ENCODE measurements around the gene OR52L1.

- TF ChIP-seq CTCF (conservative IDR thresholded peaks at IDR 0.05; ENCODE audit: low read depth, low read length) = no peak
- no peak for TF ChIP-seq FOS (IDR thresholded peaks at IDR 0.05; ENCODE audit: low read depth, low read length)
Observed at GRCh38 chr11:5986885-5987284, at the start of gene OR52L1.

Data from IMR-90 (cell line).